Mucosa of stomach (tissue), 1 donor: ENCODE data around the gene BRICD5.
"Not testable (repeated sequence)": the region's sequence is repeated elsewhere in the genome, so short reads cannot be mapped to it uniquely, and the experiment has no call there.

ENCODE experiments used
- H3K27me3 ChIP-seq: one replicate; pipeline ENCODE4 v1.7.0; 2013; ENCODE audit warnings: mild to moderate bottlenecking, low read length; ENCODE audit not compliant: control insufficient read depth, insufficient read depth
- H3K36me3 ChIP-seq: one replicate; pipeline ENCODE4 v1.7.0; 2013; ENCODE audit warnings: low read length; ENCODE audit not compliant: control insufficient read depth, insufficient read depth
- H3K4me1 ChIP-seq: one replicate; pipeline ENCODE4 v1.7.0; 2013; ENCODE audit warnings: mild to moderate bottlenecking, low read length; ENCODE audit not compliant: control insufficient read depth, insufficient read depth
- H3K4me3 ChIP-seq: one replicate; pipeline ENCODE4 v1.7.0; 2013; ENCODE audit warnings: low read length
- H3K9ac ChIP-seq: one replicate; pipeline ENCODE4 v1.7.0; 2013; ENCODE audit warnings: mild to moderate bottlenecking, low read length, moderate library complexity
- H3K9me3 ChIP-seq: one replicate; pipeline ENCODE4 v1.7.0; 2013; ENCODE audit warnings: mild to moderate bottlenecking, low read length, moderate library complexity; ENCODE audit not compliant: control insufficient read depth
- donor health status: Pancreatic carcinoma.

The BRICD5 gene

DNA sequence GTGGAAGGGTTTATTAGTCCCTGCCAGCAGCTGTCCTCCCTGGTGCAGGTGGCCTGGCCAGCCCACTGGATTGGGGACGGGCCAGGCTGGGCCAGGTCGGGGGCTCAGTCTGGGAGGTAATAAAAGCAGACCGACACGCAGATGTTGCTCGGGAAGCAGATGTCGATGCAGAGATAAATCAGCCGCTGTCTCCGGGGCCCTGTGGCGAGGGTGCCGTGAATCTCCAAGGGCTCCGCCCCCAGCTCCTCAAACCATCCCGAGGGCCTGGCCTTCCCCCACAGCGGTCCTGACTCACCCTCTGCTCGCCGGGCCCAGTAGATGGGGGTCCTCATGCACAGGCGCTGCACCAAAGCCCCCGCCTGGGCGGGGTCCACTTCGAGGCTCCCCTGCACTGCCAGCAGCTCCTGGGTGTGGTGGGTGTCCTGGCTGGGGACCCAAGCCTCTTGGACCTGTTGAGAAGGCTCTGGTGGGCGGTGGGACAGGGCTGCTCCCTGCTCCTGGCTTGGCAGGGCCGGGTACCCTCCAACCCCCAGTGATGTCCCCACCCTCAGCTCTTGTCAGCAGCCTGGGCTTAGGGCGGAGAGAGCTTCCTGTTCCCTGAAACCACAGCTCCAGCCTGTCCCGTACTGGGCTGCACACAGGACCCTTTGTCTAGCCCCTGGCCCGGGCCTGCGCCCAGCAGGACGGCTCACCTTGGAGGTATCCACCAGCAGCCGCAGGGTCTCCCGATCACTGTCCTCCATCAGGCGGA lies 1.2 kb downstream of the BRICD5 start:
- Histone ChIP-seq H3K27me3 (no peaks in the 10 kb centered on the region), H3K36me3 (peaks cover 4% of the 10 kb centered on the region), H3K4me1 (peaks cover 33% of the 10 kb centered on the region), H3K4me3 (no peak overlapping the region), H3K9ac (no peak overlapping the region), H3K9me3 (no peaks in the 10 kb centered on the region)

DNA sequence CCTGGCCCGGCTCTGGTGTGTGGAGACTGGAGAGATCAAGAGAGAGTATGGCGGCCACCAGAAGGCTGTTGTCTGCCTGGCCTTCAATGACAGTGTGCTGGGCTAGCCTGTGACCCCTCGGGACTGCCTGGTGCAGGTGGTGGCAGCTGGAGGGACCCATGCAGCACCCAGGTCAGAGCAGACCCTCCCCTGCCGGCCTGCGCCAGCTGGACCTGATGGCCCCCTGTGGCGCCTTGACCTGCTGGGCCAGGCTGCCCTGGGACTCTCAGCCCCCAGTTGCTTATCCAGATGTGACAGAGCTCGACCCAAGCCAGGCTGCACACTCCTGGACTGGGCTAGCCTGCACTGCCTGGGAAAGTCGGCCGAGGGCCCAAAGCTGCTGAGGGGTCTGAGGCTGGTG lies 1.9 kb downstream of the BRICD5 start:
- peaks cover 34% of the 10 kb centered on the region for H3K4me1 ChIP-seq
- no peaks in the 10 kb centered on the region for H3K9me3 ChIP-seq
- H3K36me3 ChIP-seq = peaks cover 4% of the 10 kb centered on the region
- no peak overlapping the region for H3K4me3 ChIP-seq
- no peaks in the 10 kb centered on the region for H3K27me3 ChIP-seq
- no peak overlapping the region for H3K9ac ChIP-seq

DNA sequence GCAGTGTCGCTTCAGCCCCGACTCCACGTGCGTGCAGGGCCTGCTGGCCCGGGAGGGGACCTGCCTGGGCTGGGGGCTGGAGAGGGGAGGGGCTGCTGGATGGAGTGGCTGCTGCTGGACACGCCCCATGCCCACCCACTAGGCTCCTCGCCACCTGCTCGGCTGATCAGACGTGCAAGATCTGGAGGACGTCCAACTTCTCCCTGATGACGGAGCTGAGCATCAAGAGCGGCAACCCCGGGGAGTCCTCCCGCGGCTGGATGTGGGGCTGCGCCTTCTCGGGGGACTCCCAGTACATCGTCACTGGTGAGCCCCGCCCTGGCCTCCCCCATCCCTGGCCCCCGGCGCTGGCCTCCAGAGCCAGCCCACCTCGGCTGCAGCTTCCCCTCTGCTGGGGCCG lies 2.4 kb downstream of the BRICD5 start:
- Histone ChIP-seq H3K9me3 (no peaks in the 10 kb centered on the region), H3K27me3 (no peaks in the 10 kb centered on the region), H3K4me3 (no peak overlapping the region), H3K9ac (no peak overlapping the region), H3K36me3 (peaks cover 4% of the 10 kb centered on the region), H3K4me1 (peaks cover 30% of the 10 kb centered on the region)

DNA sequence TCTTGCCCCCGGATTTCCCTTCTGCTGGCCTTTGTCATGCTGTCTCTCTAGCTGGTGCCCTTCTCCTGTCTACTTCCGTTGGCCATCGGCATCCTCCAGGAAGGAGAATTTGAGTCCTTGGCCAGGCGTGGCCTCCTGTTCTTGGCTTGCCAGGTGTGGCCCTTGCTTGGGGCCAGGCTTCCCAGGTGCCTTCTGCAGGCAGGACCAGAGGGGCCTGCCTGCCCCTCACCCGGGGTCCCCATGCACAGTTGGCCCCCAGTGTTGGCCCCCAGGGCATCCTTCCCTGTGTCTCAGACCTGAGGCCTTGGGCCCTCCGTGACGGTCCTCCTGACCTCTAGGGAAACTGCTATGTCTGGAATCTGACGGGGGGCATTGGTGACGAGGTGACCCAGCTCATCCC lies 2.8 kb downstream of the BRICD5 start:
- peaks cover 4% of the 10 kb centered on the region for H3K36me3 ChIP-seq
- H3K4me3 ChIP-seq = no peak overlapping the region
- H3K27me3 ChIP-seq = no peaks in the 10 kb centered on the region
- no peak overlapping the region for H3K9ac ChIP-seq
- peaks cover 25% of the 10 kb centered on the region for H3K4me1 ChIP-seq
- H3K9me3 ChIP-seq = no peaks in the 10 kb centered on the region

DNA sequence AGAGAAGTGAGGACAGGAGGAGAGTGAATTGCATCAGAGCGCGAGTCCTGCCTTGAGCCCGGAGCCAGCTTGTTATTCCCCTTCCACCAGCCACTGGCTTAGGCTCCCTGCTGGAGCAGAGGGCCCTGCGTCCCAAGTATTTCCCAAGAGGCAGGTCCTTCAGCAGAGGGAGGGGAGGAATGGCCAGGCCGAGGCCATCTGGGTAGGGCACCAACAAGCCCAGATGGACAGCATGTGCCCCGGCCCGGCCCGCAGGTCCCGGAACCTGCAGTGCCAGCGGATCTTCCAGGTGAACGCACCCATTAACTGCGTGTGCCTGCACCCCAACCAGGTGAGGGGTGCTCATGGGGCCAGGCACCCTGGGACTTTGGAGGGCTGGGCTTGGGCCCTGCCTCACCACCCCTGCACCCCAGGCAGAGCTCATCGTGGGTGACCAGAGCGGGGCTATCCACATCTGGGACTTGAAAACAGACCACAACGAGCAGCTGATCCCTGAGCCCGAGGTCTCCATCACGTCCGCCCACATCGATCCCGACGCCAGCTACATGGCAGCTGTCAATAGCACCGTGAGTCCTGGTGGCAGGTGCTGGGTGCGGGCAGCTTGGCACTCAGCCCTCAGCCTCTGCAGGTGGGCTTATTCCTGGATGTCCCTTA lies 3.8 kb downstream of the BRICD5 start:
- Histone ChIP-seq H3K36me3 (peaks cover 4% of the 10 kb centered on the region), H3K4me1 (peaks cover 16% of the 10 kb centered on the region), H3K4me3 (no peak overlapping the region), H3K9ac (peak overlapping the region; percentile 89), H3K9me3 (no peaks in the 10 kb centered on the region), H3K27me3 (no peaks in the 10 kb centered on the region)

DNA sequence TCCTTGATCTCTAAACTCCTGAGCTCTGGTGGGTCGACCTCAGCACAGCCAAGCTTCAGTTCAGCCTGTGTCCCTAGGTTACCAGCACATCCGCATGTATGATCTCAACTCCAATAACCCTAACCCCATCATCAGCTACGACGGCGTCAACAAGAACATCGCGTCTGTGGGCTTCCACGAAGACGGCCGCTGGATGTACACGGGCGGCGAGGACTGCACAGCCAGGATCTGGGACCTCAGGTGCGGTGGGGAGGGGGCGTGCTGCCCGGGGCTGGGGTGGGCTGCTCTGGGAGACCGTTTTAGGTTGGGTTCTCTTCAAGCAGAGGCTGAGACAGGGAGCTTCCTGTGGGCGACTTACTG lies 4.3 kb downstream of the BRICD5 start:
- H3K4me1 ChIP-seq = peaks cover 13% of the 10 kb centered on the region
- H3K4me3 ChIP-seq = peak overlapping the region; percentile 87
- H3K27me3 ChIP-seq = no peaks in the 10 kb centered on the region
- no peaks in the 10 kb centered on the region for H3K9me3 ChIP-seq
- peak overlapping the region; percentile 89 for H3K9ac ChIP-seq
- peaks cover 4% of the 10 kb centered on the region for H3K36me3 ChIP-seq

DNA sequence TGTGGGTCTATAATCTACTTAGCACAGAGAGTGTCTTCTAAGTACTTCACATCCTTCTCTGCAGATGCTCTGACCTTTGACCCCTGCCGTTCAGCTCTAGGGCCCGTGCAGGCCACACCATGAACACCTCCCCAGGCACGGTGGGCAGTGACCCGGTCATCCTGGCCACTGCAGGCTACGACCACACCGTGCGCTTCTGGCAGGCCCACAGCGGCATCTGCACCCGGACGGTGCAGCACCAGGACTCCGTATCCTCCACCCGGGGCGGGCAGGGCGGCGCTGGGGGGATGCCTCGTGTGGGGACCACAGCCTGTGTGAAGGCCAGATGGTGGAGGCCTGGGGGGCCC lies 4.7 kb downstream of the BRICD5 start:
- H3K9ac ChIP-seq = peak overlapping the region; percentile 89
- H3K27me3 ChIP-seq = no peaks in the 10 kb centered on the region
- peaks cover 13% of the 10 kb centered on the region for H3K4me1 ChIP-seq
- H3K4me3 ChIP-seq = peak overlapping the region; percentile 87
- H3K36me3 ChIP-seq = peaks cover 4% of the 10 kb centered on the region
- H3K9me3 ChIP-seq = no peaks in the 10 kb centered on the region

DNA sequence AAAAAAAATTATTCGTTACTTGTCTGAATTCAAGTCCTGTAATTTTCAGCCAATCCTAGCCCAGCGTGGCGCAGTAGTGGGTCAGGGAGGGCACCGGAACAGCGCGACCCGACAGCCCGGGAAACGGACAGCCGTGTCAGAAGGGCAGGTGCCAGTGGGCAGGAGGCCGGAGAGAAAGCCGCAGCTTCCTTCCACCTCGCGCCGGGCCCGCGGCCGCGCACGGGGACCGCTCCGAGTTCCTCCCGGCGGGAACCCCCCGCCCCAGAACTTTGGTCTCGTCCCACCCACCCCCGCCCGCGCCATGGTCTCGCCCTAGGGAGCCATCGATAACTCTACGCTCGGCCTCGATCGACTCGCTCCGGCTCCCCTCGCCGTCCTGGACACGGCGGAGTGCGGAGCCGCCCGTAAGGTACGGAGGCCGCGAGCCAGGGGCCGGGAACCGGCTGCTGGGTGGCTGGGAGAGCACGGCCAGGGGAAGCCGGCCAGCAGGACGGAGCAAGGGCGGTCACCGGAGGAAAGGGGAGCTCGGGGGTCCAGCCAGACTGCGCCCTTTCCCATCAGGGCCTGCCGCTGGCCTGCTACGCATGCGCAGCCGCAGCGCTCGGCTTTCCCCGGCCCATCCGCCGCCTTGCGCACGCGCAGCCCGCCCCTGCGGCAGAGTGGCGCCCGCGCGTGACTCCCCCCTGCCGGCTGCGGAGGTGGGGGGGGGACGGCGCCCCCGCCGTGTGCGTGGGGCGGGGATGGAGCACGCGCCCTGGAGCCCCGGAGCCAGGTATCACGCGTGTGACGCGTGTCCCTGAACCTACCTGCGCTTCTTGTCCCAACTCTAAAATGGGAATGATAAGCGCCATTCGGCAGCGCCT lies 5.3 kb downstream of the BRICD5 start, which contains the start of gene MLST8:
Gene MLST8, plus strand, starts transcription at position 351 of the 863 bp plus-strand sequence. CDS start 632 bp downstream, outside the sequence.
- H3K4me1 ChIP-seq = peaks cover 13% of the 10 kb centered on the region
- peaks cover 4% of the 10 kb centered on the region for H3K36me3 ChIP-seq
- H3K9me3 ChIP-seq = no peaks in the 10 kb centered on the region
- H3K9ac ChIP-seq = peak within 1 kb of the TSS; percentile 89
- H3K27me3 ChIP-seq = no peaks in the 10 kb centered on the region
- H3K4me3 ChIP-seq = peak within 1 kb of the TSS; percentile 87

DNA sequence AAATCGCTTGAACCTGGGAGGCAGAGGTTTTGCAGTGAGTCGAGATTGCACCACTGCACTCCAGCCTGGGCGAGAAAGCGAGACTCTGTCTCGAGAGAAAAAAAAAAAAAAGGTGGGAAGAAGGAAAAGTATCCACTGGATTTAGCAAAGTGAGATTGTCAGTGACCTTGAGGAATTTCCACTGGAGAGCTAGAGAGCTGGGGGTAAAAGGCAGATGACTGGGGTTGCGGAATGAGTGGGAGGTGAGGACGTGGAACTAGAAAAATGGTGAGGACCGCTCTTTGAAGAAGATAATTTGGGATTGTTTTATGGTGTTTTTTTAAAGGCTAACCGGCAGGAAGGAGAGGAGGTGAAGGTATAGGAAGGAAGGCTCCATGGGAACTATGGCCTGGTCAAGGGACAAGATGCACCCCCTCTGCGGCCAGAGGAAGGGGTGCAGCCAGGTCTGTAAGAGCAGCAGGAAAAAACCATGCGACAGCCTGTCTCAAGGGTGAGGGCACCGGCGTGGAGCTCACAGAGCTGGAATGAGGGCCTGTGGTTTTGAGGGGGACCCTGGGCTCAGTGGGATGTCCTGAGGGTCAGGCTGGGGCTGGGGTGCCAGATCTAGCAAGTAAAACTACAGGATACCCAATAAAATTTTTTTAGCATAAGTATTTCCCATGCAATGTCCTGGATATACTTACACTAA lies 6.1 kb downstream of the BRICD5 start:
- Histone ChIP-seq H3K4me3 (peak overlapping the region; percentile 3), H3K9ac (peak overlapping the region; percentile 89), H3K9me3 (no peaks in the 10 kb centered on the region), H3K36me3 (peaks cover 4% of the 10 kb centered on the region), H3K4me1 (peaks cover 13% of the 10 kb centered on the region), H3K27me3 (no peaks in the 10 kb centered on the region)

DNA sequence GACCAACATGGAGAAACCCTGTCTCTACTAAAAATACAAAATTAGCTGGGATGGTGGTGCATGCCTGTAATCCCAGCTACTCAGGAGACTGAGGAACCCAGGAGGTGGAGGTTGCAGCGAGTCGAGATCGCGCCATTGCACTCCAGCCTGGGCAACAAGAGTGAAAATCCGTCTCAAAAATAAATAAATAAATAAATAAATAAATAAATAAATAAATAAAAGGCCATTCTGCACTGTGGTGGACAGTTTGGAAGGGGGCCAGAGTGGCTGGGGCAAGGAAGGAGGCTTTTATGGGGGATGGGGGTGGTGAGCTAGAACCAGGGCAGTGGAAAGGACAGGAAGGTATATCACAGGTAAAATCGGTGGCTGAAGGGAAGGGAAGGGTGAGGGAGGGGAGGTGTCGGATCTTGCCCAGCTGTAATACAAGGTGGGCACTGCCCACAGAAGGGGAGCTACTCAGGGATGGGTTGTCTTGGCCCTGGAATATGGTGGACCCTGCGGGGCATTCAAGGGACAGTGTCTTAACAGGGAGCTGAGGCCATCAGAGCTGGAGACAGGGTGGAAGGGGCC lies 7.5 kb downstream of the BRICD5 start:
- H3K9me3 ChIP-seq, H3K4me3 ChIP-seq, H3K27me3 ChIP-seq, H3K9ac ChIP-seq, H3K36me3 ChIP-seq: not testable (repeated sequence)
- peaks cover 13% of the 10 kb centered on the region for H3K4me1 ChIP-seq

DNA sequence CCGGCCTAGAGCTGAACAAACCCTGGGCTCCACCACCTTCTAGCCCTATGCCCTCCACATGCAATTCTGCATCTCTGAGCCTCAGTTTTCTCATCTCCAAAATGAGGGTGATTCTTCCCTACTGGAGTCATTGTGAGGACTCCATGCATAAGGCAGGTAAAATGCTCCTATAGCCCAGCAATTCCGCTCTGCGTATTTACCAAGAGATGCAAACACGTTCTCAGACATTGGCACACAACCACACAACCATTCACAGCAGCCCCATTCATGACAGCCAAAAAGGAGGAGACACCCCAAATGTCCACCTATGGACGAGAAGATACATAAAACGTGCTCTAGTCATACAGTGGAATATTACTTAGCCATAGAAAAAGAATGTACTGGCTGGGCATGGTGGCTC lies 10.3 kb downstream of the BRICD5 start:
- H3K4me3 ChIP-seq = no peak overlapping the region
- no peak overlapping the region for H3K9ac ChIP-seq
- no peaks in the 10 kb centered on the region for H3K36me3 ChIP-seq
- H3K4me1 ChIP-seq = peaks cover 12% of the 10 kb centered on the region
- H3K9me3 ChIP-seq = no peaks in the 10 kb centered on the region
- peaks cover 28% of the 10 kb centered on the region for H3K27me3 ChIP-seq
